Left colon (tissue), 2 donors: Measurements from ENCODE around the gene ATG2B. TPM values are rescaled to one million over a fixed set of nuclear protein-coding genes. Genes with fewer than 3 reads are reported as not detected.

Source experiments
- ATAC-seq: fragments of 200-7000 bp; cut with Tn5 transposase; one replicate; pipeline ENCODE4 v1.9.1; 2020; ENCODE audit warnings: mild to moderate bottlenecking, moderate library complexity
- DNase-seq, 2 donors: peaks; one replicate each; pipeline ENCODE4 v3.0.0-alpha.2; 2020
- intact Hi-C, 2 donors: fragments of 100-400 bp; cut with DNase I in 1 of 2; cut with micrococcal nuclease in 1 of 2; formaldehyde crosslinking; loops; one replicate each; pipeline versions ENCODE4 v1.11.2 to v1.14.0; 2022; cut with DNase I, micrococcal nuclease
- total RNA-seq, 2 donors: library from RNA; stranded (reverse); fragmentation: NEBNext Ultra II Directional; extraction: Animal tissue kit (Norgen Biotek cat#: 25700); gene quantifications; one replicate each; pipeline ENCODE4 v1.2.1, GENCODE V29; 2021
- donor health status: DM: no; HTN: no; CAD: no.
- donor health status: DM: yes; HTN: yes; CAD: no.

Gene ATG2B
- total RNA-seq, 2 donors from 2014 or later: 17.9 to 19.5 TPM

DNA sequence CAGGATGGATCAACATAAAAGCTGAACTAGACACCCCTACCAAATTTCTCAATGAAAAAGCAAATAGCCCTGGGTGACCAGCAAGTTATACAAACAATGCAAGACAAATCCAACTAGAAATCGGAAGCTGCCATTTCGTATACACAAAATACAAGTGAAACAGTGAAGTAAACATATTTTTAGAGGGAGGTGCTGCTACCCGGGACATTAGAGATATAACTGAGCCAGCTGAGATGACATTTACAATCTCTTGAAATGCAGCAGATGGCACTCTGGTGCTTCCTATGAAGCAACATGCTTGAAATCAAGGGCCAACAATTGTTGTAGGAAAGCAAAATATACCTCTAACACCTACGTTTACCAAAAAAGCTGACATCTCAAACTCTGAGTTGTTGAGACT is 81.7 kb downstream of the ATG2B start:
- ATAC-seq (no peak), DNase-seq (no peak)
- intact Hi-C loops: no loop called here

DNA sequence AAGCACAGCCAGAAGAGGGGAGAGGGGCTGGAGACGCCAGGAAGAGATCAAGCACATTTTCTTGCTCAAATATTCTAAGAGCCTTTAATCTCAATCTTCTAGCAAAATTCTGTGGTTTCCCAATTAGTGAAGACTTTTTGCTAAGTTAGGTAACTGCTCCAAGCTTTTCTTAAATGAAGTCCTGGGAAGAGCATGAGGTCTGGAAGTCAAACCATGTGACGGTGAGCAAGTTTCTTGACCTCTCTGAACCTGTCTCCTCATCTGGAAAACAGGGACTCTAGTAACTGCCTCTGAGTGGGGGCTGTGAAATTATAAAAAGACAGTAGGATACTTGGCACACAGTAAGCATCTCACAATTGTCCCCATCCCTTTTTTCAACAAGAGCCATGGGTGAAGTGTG is 83.0 kb downstream of the ATG2B start:
- ATAC-seq: no peak
- DNase-seq: no peak
- intact Hi-C loops: no loop called here

DNA sequence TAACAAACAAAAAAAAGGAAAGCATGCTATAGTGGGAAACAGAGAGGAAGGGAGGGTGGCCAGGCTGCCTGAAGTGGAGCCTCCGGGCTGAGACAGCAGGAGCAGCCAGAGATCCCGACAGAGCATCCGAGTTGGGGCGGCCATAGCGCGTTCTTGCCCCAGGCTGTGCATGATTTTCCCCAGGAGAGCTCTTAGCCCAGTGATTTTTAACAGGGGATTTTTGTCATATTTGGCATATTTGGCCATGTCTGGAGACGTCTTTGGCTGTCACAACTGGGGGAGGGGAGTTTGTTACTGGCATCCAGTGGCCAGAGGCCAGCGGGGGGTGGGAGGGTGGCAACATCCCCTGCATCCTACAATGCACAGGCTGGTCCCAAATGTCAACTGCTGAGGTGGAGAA is 83.6 kb downstream of the ATG2B start:
- intact Hi-C loops: loop anchor here (5.0 to 10.0 kb wide), 2 partner anchors 175 to 177 kb away; no protein-coding TSS in a partner anchor
- DNase-seq: no peak
- no peak for ATAC-seq

DNA sequence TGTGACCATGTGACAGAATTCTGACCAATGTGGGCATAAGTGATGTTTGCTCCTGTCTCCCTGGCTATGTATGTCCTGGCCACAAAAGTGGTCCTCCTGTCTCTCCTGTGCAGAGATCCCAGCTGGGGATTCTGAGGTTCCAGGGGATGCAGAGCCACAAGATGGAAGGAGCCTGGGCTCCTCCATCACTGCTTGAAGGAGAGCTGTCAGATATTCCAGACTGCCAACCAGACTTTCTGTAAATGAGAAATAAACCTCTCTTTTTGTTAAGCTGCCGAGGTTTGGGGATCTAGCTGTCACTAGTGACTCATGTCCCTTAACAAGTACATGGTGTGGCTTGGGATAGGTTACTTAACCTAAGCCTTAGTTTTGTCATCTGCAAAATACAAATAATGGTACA is 85.3 kb downstream of the ATG2B start:
- intact Hi-C loops: loop anchor here (5.0 to 10.0 kb wide), 2 partner anchors 173 to 176 kb away; no protein-coding TSS in a partner anchor
- ATAC-seq (no peak), DNase-seq (no peak)

DNA sequence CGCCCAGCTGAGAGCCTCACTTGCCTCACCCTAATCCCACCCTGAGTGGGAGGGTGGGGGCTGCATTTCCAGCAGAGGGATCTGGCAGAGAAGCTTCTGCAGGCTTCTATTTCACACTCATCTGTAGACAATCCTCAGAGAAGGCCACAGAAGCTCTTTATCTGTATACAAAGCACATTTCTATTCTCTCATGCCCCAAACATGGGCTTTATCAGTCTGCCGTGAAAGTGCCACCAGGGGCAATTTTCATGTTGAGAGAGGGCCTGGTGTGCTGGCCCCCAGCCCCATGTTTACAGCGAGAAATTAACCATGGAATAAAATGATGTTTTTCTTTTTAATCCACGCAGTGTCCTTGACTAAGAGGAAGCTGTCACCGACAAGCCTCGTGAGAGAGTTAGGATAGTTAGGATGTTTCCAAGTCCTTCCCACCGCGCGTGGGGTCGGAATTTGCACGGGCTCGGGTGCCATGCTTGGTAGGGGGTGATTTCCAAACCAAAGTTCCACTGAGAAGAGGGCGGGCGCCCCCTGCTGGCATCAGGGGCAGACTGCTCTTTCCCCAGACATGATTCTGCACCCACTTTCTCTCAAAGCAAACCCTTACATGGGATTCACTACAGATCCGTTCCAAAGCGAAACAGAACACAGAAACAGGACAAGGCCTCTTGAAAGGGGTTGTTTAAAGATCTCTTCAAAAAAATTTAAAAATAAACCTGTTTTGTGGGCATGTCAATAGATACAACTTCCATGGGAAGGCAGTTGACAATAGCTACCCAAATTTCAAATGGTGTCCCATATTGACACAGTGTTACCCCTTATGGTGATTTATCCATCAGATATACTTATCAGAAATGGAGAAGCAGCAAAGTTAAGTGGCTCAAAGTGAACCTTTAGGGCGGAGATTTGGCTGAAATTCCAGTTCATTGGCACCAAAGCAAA is 87.7 kb downstream of the ATG2B start:
- intact Hi-C loops: loop anchor here (5.0 to 10.0 kb wide), 2 partner anchors 171 to 173 kb away; no protein-coding TSS in a partner anchor
- peak in 1 of 2 donors; percentile 81 for DNase-seq
- ATAC-seq: peak; percentile 59

DNA sequence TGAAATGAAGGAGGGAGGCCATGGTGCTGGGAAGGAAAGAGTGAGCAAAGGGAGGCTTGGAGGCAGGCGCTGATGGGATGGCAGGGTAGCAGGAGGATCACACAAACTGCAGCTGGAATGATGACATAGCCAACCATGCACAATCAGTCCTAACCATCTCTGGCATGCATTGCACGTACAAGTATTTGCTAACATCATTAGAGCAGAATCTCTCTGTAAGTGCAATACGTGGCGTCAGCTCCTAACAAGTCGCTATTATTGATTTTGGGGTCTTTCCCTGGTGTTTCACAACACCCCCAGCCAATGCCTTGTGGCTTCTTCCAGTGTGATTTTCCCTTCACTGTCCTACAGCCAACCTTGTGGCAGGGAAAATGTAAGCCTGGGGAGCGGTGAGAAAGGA is 88.6 kb downstream of the ATG2B start:
- intact Hi-C loops: loop anchor here in 1 of 2 donors (10.0 kb wide), 1 partner anchor 170 kb away; no protein-coding TSS in a partner anchor
- DNase-seq (no peak), ATAC-seq (no peak)

DNA sequence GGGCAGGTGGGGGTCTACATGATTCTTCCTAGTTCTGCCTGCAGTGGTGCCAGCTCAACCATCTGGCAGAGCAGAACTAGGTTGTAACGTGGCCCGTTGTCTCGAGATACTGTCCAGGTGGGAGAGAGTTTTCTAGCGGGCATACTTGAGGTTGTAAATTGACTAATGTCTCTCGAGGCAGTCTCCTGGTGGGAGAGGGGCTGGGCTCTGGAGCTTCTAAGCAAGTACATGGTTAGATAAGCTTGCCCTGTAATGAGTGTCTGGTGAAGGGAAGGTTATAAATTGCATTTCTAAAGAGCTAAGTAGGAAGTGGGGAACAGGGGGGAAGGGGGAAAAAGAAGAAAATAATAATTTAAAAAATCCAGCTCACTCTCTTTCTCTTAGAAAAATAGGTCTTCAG is 89.0 kb downstream of the ATG2B start:
- intact Hi-C loops: loop anchor here in 1 of 2 donors (10.0 kb wide), 1 partner anchor 169 kb away; no protein-coding TSS in a partner anchor

DNA sequence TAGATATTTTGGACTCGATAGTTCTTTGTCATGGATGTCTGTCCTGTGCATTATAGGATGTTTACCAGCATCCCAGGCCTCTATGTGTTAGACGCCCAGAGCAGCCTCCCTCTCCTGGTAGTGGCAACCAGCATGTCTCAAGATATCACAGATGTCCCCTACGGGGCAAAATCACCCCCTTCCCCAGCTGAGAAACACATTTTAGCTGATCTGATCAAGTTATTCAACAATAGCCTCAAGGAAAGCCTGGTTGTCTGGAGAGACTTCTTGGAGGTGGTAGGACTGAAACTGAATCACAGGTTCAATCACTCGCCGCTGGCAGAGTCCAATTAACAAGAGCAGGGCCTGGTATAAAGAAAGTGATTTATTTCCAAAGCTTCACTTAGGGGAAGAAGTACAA is 89.5 kb downstream of the ATG2B start:
- intact Hi-C loops: loop anchor here in 1 of 2 donors (10.0 kb wide), 1 partner anchor 169 kb away; no protein-coding TSS in a partner anchor
- ATAC-seq (no peak), DNase-seq (no peak)

More for the DNA sequence above, 89.0 kb downstream of the ATG2B start:
- ATAC-seq: no peak
- DNase-seq: no peak

DNA sequence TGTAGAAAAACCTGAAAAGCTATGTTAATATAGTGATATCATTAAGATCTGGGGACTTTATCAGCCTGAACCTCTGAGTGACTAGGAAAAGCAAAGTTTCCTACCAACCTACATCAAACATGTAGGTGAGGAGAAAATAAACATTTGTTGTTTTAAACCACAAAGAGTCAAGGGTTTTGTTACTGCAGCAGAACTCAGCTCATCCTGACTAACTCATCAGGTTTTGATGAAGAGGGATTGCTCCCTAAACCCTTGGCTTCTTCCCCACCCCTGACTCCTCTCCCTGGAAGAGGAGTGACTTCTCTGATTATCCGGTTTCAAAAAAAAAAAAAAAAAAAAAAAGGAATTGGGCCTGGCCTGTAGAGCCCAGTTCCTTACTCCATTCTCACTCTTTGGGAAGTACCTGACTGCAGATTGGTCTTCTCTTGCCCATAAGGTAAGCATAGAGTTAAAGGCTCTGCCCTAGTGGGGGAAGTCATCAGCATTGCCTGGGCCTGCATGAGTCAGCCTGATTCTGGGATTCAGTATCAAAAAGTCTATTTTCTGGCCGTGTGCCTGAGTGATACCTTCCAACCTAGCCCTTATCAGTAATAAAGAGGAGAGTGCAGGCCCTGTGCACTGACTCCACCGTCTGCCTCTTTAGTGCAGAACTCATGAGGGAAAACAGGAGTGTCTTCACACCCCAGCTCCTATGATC is 90.2 kb downstream of the ATG2B start:
- DNase-seq: no peak
- ATAC-seq: no peak
- intact Hi-C loops: loop anchor here in 1 of 2 donors (10.0 kb wide), 1 partner anchor 168 kb away; no protein-coding TSS in a partner anchor

DNA sequence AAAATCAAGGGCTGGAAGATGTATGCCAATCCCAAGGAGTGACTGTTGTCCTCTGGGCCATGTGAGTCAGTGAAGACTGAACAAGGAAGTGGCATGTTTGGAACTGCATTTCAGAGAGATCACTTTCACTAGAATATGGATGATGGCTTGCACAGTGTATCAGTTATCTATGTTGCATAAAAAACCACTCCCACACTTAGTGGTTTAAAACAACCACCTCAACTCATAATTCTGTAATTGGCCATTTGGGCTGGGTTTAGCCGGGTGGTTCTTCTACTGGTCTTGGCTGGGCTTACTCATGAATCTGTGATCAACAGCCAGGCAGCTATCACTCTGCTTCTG is 91.7 kb downstream of the ATG2B start:
- DNase-seq (no peak), ATAC-seq (peak; percentile 80)
- intact Hi-C loops: loop anchor here in 1 of 2 donors (10.0 kb wide), 1 partner anchor 167 kb away; no protein-coding TSS in a partner anchor

DNA sequence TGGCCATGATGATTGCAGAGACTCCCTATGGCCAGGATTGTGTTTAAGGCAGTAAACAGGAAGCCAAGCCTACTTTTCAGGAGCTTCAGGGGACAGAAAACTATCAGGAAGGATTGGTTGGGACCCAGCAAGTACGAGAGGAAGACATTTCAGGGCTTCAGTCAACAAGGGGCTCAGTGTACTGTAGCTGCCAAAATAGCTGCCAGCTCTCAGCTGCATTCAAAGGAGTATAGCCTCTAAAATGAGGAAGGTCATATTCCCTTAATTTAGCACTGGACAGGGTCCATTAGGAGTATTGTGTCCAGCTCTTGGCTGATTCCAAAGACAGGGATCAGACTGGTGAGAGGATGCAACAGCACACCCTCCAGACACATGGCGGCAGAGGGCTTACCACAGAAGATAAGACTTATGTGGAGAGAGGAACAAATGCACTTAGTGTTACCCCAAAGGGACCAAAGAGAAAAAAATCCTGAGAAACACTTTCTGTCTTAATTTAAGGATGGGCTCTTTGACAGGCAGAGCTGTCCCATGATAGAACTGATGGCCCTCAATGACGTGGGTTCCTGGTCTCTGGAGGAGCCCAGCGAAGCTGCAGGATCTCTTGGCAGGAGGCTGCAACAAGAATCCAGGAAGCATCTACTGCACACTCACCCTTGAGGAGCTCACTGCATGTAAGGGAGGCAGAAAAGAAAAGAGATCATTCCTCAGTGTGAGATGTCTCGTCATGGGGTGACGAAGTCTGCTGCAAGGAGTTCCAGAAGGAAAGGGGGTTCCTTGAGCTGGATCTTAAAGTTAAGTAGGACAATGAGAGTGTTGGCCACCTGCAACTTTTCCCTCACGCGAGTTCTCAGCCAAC is 92.3 kb downstream of the ATG2B start:
- ATAC-seq (peak; percentile 2), DNase-seq (no peak)
- intact Hi-C loops: loop anchor here in 1 of 2 donors (10.0 kb wide), 1 partner anchor 166 kb away; no protein-coding TSS in a partner anchor

DNA sequence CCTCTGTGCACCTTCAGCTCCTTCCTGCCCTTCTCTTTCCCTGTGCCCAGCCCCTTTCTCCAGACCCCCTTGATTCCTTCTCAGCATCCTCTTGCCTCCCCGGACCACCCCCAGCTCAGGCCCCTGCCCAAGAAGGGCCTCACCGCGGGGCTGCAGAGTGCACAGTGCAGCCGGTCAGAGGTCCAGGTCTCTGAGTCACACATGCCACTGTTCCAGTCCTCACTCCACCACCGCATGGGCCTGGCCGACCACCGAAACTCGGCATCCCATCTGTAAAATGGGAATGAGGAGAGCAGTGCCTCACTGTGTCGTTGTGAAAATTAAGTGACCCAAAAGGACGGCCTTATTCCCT is 93.8 kb downstream of the ATG2B start:
- no peak for DNase-seq
- intact Hi-C loops: no loop called here
- ATAC-seq: no peak

DNA sequence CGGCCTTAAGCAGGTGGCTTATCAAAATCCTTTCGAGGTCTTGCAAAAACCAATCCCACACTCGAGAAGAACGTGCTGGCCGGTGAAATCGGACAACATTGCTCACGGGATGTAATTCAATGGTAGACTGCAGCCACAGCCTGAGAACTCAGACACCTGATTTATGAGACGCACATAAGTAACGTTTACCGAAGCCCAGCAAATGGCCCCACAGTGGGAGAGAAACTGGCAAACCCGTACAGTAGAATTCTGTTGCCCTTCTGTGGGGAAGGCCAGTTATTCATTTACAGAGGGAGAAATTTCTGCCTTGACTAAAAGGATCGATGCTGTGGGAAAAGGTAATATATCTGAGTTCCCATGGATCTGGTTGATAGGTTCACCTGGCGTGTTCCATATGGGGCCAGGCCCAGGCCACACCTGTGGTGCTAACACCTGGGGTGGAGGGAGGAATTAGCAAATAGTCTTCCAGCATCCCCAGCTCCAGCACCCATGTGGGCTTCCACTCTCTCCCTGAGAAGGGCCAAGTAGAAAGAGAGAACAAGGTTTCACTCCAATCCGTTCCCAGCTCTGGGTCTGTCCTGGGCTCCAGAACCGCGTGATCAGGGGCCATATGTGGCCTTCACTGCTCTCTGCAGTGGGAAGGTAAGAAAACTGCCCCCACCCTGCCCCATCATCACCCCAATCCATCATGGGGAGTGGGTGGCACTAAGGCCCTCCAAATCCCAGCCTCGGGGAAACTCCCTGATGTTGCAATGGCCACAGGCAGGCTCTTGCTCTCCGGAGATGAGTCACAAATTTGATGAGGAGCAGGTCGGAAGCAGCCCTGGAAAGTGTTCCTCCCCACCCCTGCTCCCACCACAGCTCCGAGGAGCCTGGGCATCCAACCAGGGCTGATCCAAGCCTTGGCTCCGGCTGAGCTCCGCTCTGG is 94.4 kb downstream of the ATG2B start:
- intact Hi-C loops: no loop called here
- DNase-seq (peak; percentile 34 to 66), ATAC-seq (peak; percentile 23)

DNA sequence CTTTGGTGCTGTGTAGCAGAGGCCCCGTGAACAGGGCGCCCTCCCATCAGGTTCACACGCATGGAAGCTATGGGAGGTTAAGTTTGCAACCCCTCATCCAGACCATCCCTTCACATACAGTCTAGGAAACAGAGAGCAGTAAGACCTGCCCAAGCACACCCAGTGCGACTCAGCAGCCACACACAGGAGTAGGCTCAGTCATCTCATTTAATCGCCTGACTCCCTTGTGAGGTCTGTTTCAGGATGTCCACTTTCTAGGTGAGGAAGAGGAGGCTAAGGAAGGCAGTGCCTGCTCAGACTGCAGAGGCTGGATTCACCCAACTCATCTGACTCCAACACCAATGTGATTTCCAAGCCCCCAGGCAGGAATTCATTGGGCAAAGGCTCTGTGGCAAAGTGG is 95.2 kb downstream of the ATG2B start:
- no peak for ATAC-seq
- intact Hi-C loops: no loop called here
- no peak for DNase-seq

DNA sequence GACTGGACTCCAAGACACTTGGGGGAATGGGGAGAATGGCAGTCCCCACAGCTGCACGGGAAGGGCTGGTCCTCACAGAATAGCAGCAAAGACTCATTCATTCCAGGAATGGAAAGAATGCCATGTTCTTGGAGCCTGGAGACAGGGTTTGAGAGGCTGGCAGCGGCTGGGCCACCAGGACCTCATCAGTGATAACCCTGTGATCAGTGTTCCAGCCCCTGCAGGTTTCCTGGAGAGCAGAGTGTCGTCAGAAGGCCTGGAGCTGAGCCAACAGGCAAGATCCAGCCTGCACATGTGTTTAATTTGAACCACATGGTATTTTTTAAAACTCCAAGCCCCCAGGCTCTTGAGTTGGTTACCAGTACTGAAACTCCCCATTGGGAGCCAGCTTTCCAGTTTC is 95.8 kb downstream of the ATG2B start:
- no peak for ATAC-seq
- no peak for DNase-seq
- intact Hi-C loops: no loop called here

DNA sequence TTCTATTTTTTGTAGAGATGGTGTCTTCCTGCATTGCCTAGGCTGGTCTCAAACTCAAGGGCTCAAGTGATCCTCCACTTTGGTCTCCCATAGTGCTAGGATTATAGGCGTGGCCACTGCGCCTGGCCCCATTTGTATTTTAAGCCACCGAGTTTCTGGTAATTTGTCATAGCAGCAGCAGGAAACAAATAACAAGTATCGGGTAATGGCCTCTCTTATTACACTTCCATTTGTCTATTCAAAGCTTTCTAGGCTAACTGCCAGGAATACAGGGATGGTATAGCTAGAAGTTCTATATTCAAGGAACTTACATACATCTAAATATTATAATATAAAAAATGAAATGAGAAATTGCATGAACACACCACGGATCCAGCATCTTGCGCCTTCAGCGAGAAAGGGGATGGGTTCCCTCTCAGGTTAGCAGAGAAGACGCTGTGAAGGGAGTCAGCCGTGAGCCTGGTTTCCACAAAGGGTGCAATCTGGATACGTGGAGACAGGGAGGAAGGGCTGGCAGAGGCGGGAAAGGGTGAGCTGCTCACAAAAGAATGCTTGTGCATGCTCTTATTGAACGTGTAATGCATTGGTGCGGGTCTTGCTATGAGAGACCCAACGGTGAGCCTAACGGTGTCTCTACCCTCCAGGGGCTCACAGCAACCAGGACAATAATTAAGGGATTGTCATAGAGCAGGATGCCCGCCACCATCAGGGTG is 97.6 kb downstream of the ATG2B start:
- ATAC-seq: no peak
- no peak for DNase-seq
- intact Hi-C loops: no loop called here

DNA sequence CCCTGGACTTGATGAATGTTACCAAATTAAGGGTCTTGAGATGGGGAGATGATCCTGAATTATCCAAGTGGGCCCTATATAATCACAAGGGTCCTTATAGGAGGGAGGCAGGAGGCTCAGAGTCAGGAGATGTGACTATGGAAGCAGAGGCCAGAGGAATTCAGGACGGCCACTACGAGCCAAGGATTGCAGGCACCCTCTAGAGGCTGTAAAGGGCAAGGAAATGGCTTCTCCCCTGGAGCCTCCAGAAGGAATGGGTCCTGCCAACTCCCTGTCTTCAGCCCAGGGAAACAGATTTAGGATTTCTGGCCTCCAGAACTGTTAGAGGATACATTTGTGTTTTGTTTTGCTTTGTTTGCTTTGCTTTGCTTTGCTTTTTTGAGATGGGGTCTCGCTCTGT is 98.3 kb downstream of the ATG2B start:
- DNase-seq (no peak), ATAC-seq (peak; percentile 44)
- intact Hi-C loops: no loop called here
